ENCODE measurements around the gene MAG. TPM values are rescaled to one million over a fixed set of nuclear protein-coding genes. Genes with fewer than 3 reads are reported as not detected.

MAG gene
- total and polyA plus RNA-seq, 2 of the 8 experiments (the other 6 are each of a cell fraction or from before 2014, with no cell fraction given): 0.20 to 1.3 TPM

DNA sequence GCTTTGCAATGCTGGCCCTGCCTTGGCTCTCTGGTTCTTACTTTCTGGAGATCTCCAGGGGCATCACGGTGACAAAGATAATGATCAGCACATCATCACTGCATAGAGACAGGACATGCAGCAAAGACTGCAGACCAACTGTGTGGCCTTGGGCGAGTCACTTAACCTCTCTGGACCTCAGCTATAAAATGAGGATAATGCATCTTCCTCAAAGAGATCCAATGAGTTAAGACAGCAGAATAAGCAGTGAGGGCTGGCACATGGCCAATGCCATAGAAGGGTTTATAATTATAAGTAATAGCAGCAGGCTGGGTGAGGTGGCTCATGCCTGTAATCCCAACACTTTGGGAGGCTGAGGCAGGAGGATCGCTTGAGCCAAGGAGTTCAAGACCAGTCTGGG is 2.4 kb downstream of the MAG start (continued):
- TF ChIP-seq, protein P1, sequence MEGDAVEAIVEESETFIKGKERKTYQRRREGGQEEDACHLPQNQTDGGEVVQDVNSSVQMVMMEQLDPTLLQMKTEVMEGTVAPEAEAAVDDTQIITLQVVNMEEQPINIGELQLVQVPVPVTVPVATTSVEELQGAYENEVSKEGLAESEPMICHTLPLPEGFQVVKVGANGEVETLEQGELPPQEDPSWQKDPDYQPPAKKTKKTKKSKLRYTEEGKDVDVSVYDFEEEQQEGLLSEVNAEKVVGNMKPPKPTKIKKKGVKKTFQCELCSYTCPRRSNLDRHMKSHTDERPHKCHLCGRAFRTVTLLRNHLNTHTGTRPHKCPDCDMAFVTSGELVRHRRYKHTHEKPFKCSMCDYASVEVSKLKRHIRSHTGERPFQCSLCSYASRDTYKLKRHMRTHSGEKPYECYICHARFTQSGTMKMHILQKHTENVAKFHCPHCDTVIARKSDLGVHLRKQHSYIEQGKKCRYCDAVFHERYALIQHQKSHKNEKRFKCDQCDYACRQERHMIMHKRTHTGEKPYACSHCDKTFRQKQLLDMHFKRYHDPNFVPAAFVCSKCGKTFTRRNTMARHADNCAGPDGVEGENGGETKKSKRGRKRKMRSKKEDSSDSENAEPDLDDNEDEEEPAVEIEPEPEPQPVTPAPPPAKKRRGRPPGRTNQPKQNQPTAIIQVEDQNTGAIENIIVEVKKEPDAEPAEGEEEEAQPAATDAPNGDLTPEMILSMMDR (IDR thresholded peaks at IDR 0.05; ENCODE audit: control extremely low read depth in 1 of 3, insufficient read depth in 1 of 3, low read depth in 1 of 3, low read length in 3 of 3): no peak
- no peak for TF ChIP-seq RAD21 (IDR thresholded peaks at IDR 0.05 in 1 of 2, conservative IDR thresholded peaks at IDR 0.05 in 1 of 2; ENCODE audit: low read depth in 2 of 2, low read length in 2 of 2)
- TF ChIP-seq EP300 (IDR thresholded peaks at IDR 0.05; ENCODE audit: borderline replicate concordance in 1 of 2, low read depth in 2 of 2, low read length in 2 of 2): no peak
- no peak for TF ChIP-seq RBBP5 (IDR thresholded peaks at IDR 0.05; ENCODE audit: borderline replicate concordance, low read depth, low read length)
- TF ChIP-seq HDAC2 (IDR thresholded peaks at IDR 0.05; ENCODE audit: borderline replicate concordance in 1 of 2, low read depth in 2 of 2, low read length in 2 of 2): no peak
- TF ChIP-seq YY1 (IDR thresholded peaks at IDR 0.05; ENCODE audit: low read depth, low read length): no peak
- no peak for TF ChIP-seq NANOG (IDR thresholded peaks at IDR 0.05; ENCODE audit: insufficient read depth, low read depth, low read length, poor library complexity, severe bottlenecking)
- TF ChIP-seq CHD1 (IDR thresholded peaks at IDR 0.05; ENCODE audit: low read depth, low read length): no peak
- TF ChIP-seq CREB1 (IDR thresholded peaks at IDR 0.05): no peak

All from H1 (cell line).